HTR-8/SVneo (cell line): Measurements from ENCODE around the gene RAB7A.

ENCODE experiments used
- DNase-seq: peaks from one replicate; pipeline ENCODE4 v3.0.0; 2011; ENCODE audit warnings: low spot score, mixed read lengths; ENCODE audit not compliant: insufficient read length
- FAIRE-seq: peaks from 2 replicates; lab custom pipeline; 2011; peaks lifted over from hg19 to GRCh38; lab: Jason Lieb, UNC

The RAB7A gene

GRCh38 chr3:128783774-128784173 is 57.8 kb downstream of the RAB7A start:
- DNase-seq (no peak), FAIRE-seq (no peak)

GRCh38 chr3:128784232-128784631 is 58.2 kb downstream of the RAB7A start:
- DNase-seq (peak; percentile 25), FAIRE-seq (no peak)

- DNase-seq (no peak), FAIRE-seq (no peak)
Observed at GRCh38 chr3:128784843-128785242, 58.9 kb downstream of the RAB7A start.

- DNase-seq (no peak), FAIRE-seq (no peak)
Observed at GRCh38 chr3:128786434-128787020, 60.5 kb downstream of the RAB7A start.

GRCh38 chr3:128787256-128788253 is 61.6 kb downstream of the RAB7A start:
- DNase-seq (peak; percentile 48), FAIRE-seq (peak; percentile 9)

GRCh38 chr3:128788268-128788869 is 62.4 kb downstream of the RAB7A start:
- FAIRE-seq (no peak), DNase-seq (no peak)

GRCh38 chr3:128794067-128794768 is 68.2 kb downstream of the RAB7A start:
- FAIRE-seq (no peak), DNase-seq (peak; percentile 27)

- no peak for FAIRE-seq
- peak; percentile 63 for DNase-seq
Observed at GRCh38 chr3:128794770-128795649, 69.0 kb downstream of the RAB7A start.

GRCh38 chr3:128799653-128800052 is 73.7 kb downstream of the RAB7A start:
- DNase-seq (no peak), FAIRE-seq (no peak)

- no peak for FAIRE-seq
- DNase-seq, result no peak
Observed at GRCh38 chr3:128800241-128801187, 74.5 kb downstream of the RAB7A start.

GRCh38 chr3:128801779-128802380 is 75.9 kb downstream of the RAB7A start:
- DNase-seq, result no peak
- FAIRE-seq, result no peak

GRCh38 chr3:128803307-128803706 is 77.3 kb downstream of the RAB7A start:
- no peak for DNase-seq
- FAIRE-seq, result no peak

GRCh38 chr3:128804017-128804810 is 78.2 kb downstream of the RAB7A start:
- FAIRE-seq, result no peak
- peak; percentile 48 for DNase-seq

- FAIRE-seq (no peak), DNase-seq (no peak)
Observed at GRCh38 chr3:128804811-128805155, 78.8 kb downstream of the RAB7A start.

- FAIRE-seq, result no peak
Observed at GRCh38 chr3:128805772-128806171, 79.8 kb downstream of the RAB7A start.

GRCh38 chr3:128806588-128806987 is 80.6 kb downstream of the RAB7A start:
- DNase-seq (no peak), FAIRE-seq (no peak)

More at GRCh38 chr3:128805772-128806171, 79.8 kb downstream of the RAB7A start:
- no peak for DNase-seq

GRCh38 chr3:128807186-128807830 is 81.3 kb downstream of the RAB7A start:
- FAIRE-seq, result no peak
- no peak for DNase-seq
